Hindlimb muscle (tissue), 1 donor: ENCODE results near the gene COX5B. TPM values are rescaled to one million over a fixed set of nuclear protein-coding genes. Genes with fewer than 3 reads are reported as not detected.
"Not testable (repeated sequence)": the region's sequence is repeated elsewhere in the genome, so short reads cannot be mapped to it uniquely, and the experiment has no call there.

Source experiments
- DNase-seq: peaks from one replicate; pipeline ENCODE4 v3.0.0-alpha.2; 2013
- polyA plus RNA-seq: library from polyadenylated mRNA; unstranded; fragments of 120-200 nt; gene quantifications from one replicate; pipeline ENCODE4 v1.2.1, GENCODE V29; 2013; ENCODE audit not compliant: insufficient read length

Gene COX5B
- 156 TPM for polyA plus RNA-seq

GRCh38 chr2:97645695-97646629, at the start of gene COX5B:
Gene COX5B, plus strand, starts transcription at chr2:97646062. Its CDS starts 25 bp downstream, at chr2:97646087.
- DNase-seq: peak; percentile 98

- not testable (repeated sequence) for DNase-seq
These were observed 49.7 kb upstream of the COX5B start for GRCh38 chr2:97596180-97596579.

GRCh38 chr2:97601537-97601936, 44.3 kb upstream of the COX5B start:
- DNase-seq: not testable (repeated sequence)

GRCh38 chr2:97605109-97605508, 40.8 kb upstream of the COX5B start:
- DNase-seq: not testable (repeated sequence)

GRCh38 chr2:97605524-97606339, 40.1 kb upstream of the COX5B start:
- DNase-seq: not testable (repeated sequence)

- not testable (repeated sequence) for DNase-seq
These were observed 37.1 kb upstream of the COX5B start for GRCh38 chr2:97608745-97609144.

- DNase-seq: not testable (repeated sequence)
These were observed 34.0 kb upstream of the COX5B start for GRCh38 chr2:97611895-97612294.

- DNase-seq: not testable (repeated sequence)
These were observed 30.1 kb upstream of the COX5B start for GRCh38 chr2:97615746-97616145.

- DNase-seq: no peak
These were observed 28.0 kb upstream of the COX5B start for GRCh38 chr2:97617911-97618310.

GRCh38 chr2:97618939-97619827, 26.7 kb upstream of the COX5B start:
- not testable (repeated sequence) for DNase-seq

GRCh38 chr2:97620492-97620891, 25.4 kb upstream of the COX5B start:
- DNase-seq: not testable (repeated sequence)

GRCh38 chr2:97622976-97623375, 22.9 kb upstream of the COX5B start:
- not testable (repeated sequence) for DNase-seq

GRCh38 chr2:97625354-97626048, 20.4 kb upstream of the COX5B start:
- DNase-seq: not testable (repeated sequence)

- not testable (repeated sequence) for DNase-seq
These were observed 19.8 kb upstream of the COX5B start for GRCh38 chr2:97626049-97626430.

- no peak for DNase-seq
These were observed 1.7 kb upstream of the COX5B start for GRCh38 chr2:97644023-97644717.

- no peak for DNase-seq
These were observed 659 bp upstream of the COX5B start for GRCh38 chr2:97645112-97645694.

GRCh38 chr2:97646977-97647376, 1.1 kb downstream of the COX5B start:
- no peak for DNase-seq

GRCh38 chr2:97651114-97651513, 5.3 kb downstream of the COX5B start:
- DNase-seq: no peak

- no peak for DNase-seq
These were observed 7.6 kb downstream of the COX5B start for GRCh38 chr2:97653473-97653872.

GRCh38 chr2:97653874-97654273, 8.0 kb downstream of the COX5B start:
- no peak for DNase-seq
